Left lung (tissue), 10 donors: ENCODE results near the gene FAIM. TPM values are rescaled to one million over a fixed set of nuclear protein-coding genes. Genes with fewer than 3 reads are reported as not detected.

ENCODE experiments used
- ATAC-seq: fragments of 200-7000 bp; cut with Tn5 transposase; one replicate; pipeline ENCODE4 v1.9.1; 2020; ENCODE audit warnings: moderate library complexity
- DNase-seq, 4 donors: peaks; one replicate each; pipeline ENCODE4 v3.0.0-alpha.2; 2013 to 2020
- H3K27ac ChIP-seq, 2 donors: fragments of 200-600 bp; sonication (generic) in 1 of 2; one replicate each; pipeline versions ENCODE4 v1.5.0 to v1.8.0; 2020 to 2021
- H3K27me3 ChIP-seq, 2 donors: fragments of 200-600 bp; sonication (generic) in 1 of 2; one replicate each; pipeline versions ENCODE4 v1.5.0 to v1.8.0; 2020 to 2021
- H3K36me3 ChIP-seq, 2 donors: fragments of 200-600 bp; sonication (generic) in 1 of 2; one replicate each; pipeline versions ENCODE4 v1.5.0 to v1.8.0; 2020 to 2021
- H3K4me1 ChIP-seq, 2 donors: fragments of 200-600 bp; one replicate each; pipeline ENCODE4 v1.8.0; 2021
- H3K4me3 ChIP-seq, 2 donors: fragments of 200-600 bp; sonication (generic) in 1 of 2; one replicate each; pipeline versions ENCODE4 v1.5.0 to v1.8.0; 2020 to 2021; ENCODE audit warnings: mild to moderate bottlenecking in 1 of 2
- H3K9me3 ChIP-seq, 2 donors: fragments of 200-600 bp; sonication (generic) in 1 of 2; one replicate each; pipeline versions ENCODE4 v1.5.0 to v1.8.0; 2020 to 2021
- CTCF ChIP-seq, 2 donors: fragments of 200-600 bp; sonication (generic) in 1 of 2; IDR thresholded peaks; one replicate each; pipeline versions ENCODE4 v1.5.0 to v1.8.0; 2021; ENCODE audit warnings: antibody characterized with exemption in 2 of 2
- intact Hi-C, 2 donors: fragments of 100-400 bp; cut with DNase I; formaldehyde crosslinking; loops; one replicate each; pipeline versions ENCODE4 v1.11.2 to v1.14.2; 2022
- polyA plus RNA-seq, 6 donors: library from polyadenylated mRNA; unstranded; fragments of 120-200 nt; gene quantifications; one replicate each; pipeline ENCODE4 v1.2.1, GENCODE V29; 2013; ENCODE audit not compliant: insufficient read length in 6 of 6
- total RNA-seq, 2 donors: library from RNA; stranded (reverse); fragmentation: NEBNext Ultra II Directional; extraction: Animal tissue kit (Norgen Biotek cat#: 25700); gene quantifications; one replicate each; pipeline ENCODE4 v1.2.1, GENCODE V29; 2021
- donor health status: DM: no; HTN: yes; CAD: no.
- donor health status: DM: no; HTN: no; CAD: no.

The FAIM gene
- total and polyA plus RNA-seq, 8 donors = 11.6 to 38.5 (median 34.2) TPM

- no peak for TF ChIP-seq CTCF (IDR thresholded peaks at IDR 0.05)
- H3K4me1 ChIP-seq = peaks cover 0 to 4% of the 10 kb centered on the region in 2 donors
- intact Hi-C loops = no loop called here
- DNase-seq (no peak), ATAC-seq (no peak)
- no peaks in the 10 kb centered on the region for H3K27me3 ChIP-seq
- H3K9me3 ChIP-seq = no peaks in the 10 kb centered on the region
- no peak overlapping the region for H3K27ac ChIP-seq
- H3K4me3 ChIP-seq = no peak overlapping the region
- H3K36me3 ChIP-seq = no peaks in the 10 kb centered on the region
Measured at GRCh38 chr3:138587374-138587773, 21.2 kb upstream of the FAIM start.

GRCh38 chr3:138588445-138588844 is 20.1 kb upstream of the FAIM start:
- ATAC-seq = peak; percentile 79
- peak in 1 of 4 donors; percentile 10 for DNase-seq
- H3K27ac ChIP-seq = peak overlapping the region in 1 of 2 donors; percentile 22

GRCh38 chr3:138591392-138591791 is 17.2 kb upstream of the FAIM start:
- peaks cover 0 to 24% of the 10 kb centered on the region in 2 donors for H3K4me1 ChIP-seq
- DNase-seq = no peak
- H3K9me3 ChIP-seq = no peaks in the 10 kb centered on the region
- TF ChIP-seq CTCF (IDR thresholded peaks at IDR 0.05) = no peak
- H3K27ac ChIP-seq = no peak overlapping the region
- intact Hi-C loops = no loop called here
- no peak for ATAC-seq
- H3K36me3 ChIP-seq = no peaks in the 10 kb centered on the region
- H3K4me3 ChIP-seq = no peak overlapping the region
- peaks cover 0 to 14% of the 10 kb centered on the region in 2 donors for H3K27me3 ChIP-seq

More at GRCh38 chr3:138588445-138588844, 20.1 kb upstream of the FAIM start:
- H3K27me3 ChIP-seq = peaks cover 0 to 6% of the 10 kb centered on the region in 2 donors
- no peaks in the 10 kb centered on the region for H3K36me3 ChIP-seq
- intact Hi-C loops = no loop called here
- H3K9me3 ChIP-seq = no peaks in the 10 kb centered on the region
- no peak for TF ChIP-seq CTCF (IDR thresholded peaks at IDR 0.05)
- no peak overlapping the region for H3K4me3 ChIP-seq
- H3K4me1 ChIP-seq = peaks cover 0 to 14% of the 10 kb centered on the region in 2 donors

DNA sequence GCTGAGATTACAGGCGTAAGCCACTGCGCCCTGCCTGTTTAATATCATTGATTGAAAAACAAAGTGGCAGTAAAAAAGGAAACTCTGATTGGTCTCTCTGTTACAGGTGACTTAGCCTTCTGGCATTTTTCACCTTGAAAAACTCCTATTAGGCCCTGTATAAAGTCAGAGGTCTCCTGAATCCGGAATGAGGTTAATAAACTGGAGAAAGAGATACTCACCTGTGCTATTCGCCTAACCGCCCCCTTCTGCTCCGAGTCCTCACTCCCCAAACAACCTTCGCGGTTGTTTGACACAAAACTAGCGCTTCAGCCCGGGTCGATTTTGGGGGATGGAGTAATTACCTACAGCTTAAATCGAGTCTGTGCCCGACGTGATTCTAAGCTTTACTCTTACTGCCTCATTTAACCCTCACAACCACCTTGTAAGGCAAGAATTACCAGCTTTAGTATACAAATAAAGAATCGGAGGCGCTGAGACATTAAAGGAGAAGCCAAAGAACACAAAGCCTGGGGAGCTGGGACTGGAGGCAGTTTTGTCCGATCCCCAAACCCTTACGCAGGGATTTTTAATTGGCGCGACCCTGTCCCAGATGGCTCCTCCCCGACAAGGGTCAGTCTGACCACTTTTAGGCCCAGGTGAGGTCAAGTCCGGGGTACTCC is 15.0 kb upstream of the FAIM start:
- no peak for TF ChIP-seq CTCF (IDR thresholded peaks at IDR 0.05)
- no peaks in the 10 kb centered on the region for H3K9me3 ChIP-seq
- peak overlapping the region; percentile 62 to 66 for H3K4me3 ChIP-seq
- H3K36me3 ChIP-seq = no peaks in the 10 kb centered on the region
- H3K27me3 ChIP-seq = peaks cover 0 to 14% of the 10 kb centered on the region in 2 donors
- DNase-seq (no peak), ATAC-seq (peak; percentile 1)
- peaks cover 0 to 24% of the 10 kb centered on the region in 2 donors for H3K4me1 ChIP-seq
- peak overlapping the region; percentile 78 to 88 for H3K27ac ChIP-seq
- intact Hi-C loops = loop anchor here in 1 of 2 donors (2.0 kb wide), 1 partner anchor 323 kb away; no protein-coding TSS in a partner anchor

- peak; percentile 83 to 91 for TF ChIP-seq CTCF (IDR thresholded peaks at IDR 0.05)
- Histone ChIP-seq H3K27me3 (peaks cover 0 to 14% of the 10 kb centered on the region in 2 donors), H3K4me1 (peaks cover 0 to 24% of the 10 kb centered on the region in 2 donors), H3K27ac (peak within 1 kb of the TSS; percentile 78 to 88), H3K4me3 (peak within 1 kb of the TSS; percentile 62 to 66), H3K36me3 (no peaks in the 10 kb centered on the region), H3K9me3 (no peaks in the 10 kb centered on the region)
- ATAC-seq (peak; percentile 96), DNase-seq (peak; percentile 93 to 98 (median 96))
- intact Hi-C loops = loop anchor here in 1 of 2 donors (2.0 kb wide), 1 partner anchor 322 kb away; no protein-coding TSS in a partner anchor
Measured at GRCh38 chr3:138594150-138594934, 14.2 kb upstream of the FAIM start, which contains the start of gene CEP70. Gene CEP70 (minus strand): TSS chr3:138594260. CDS start chr3:138572927, 21,333 bp downstream.
